H1 (cell line): Measurements from ENCODE around the gene BRSK2. TPM values are rescaled to one million over a fixed set of nuclear protein-coding genes. Genes with fewer than 3 reads are reported as not detected.

Experiments used
- CBX5 ChIP-seq: fragments of 300-800, 300-1000 bp; sonication (generic); IDR thresholded peaks from 2 replicates; pipeline ENCODE4 v1.7.1; 2016; ENCODE audit warnings: antibody characterized with exemption, low read length, low read depth
- SP1 ChIP-seq: IDR thresholded peaks from 2 replicates; pipeline ENCODE4 v1.6.1; 2011; ENCODE audit warnings: low read depth, low read length
- TAF1 ChIP-seq: IDR thresholded peaks from 2 replicates; pipeline ENCODE4 v1.6.1; 2011; ENCODE audit warnings: mild to moderate bottlenecking, low read depth, low read length
- TAF7 ChIP-seq: optimal IDR thresholded peaks from 2 replicates; pipeline ENCODE3; 2011; ENCODE audit warnings: low read depth, mild to moderate bottlenecking, inconsistent platforms, low read length, moderate library complexity, borderline replicate concordance
- polyA plus RNA-seq, 7 experiments: library from polyadenylated mRNA; depleted of rRNA in 3 of 7; stranded (reverse) in 5 of 7; unstranded in 2 of 7; fragments of >200 nt in 5 of 7; fragments of 200-250 nt in 2 of 7; gene quantifications; 1 replicate in 5 of 7; 2 replicates in 1 of 7; 4 replicates in 1 of 7; pipeline versions ENCODE4 v1.2.1 to v1.2.3, GENCODE V29; 2011 to 2013; ENCODE audit warnings: missing spikeins in 2 of 7, mixed read lengths in 2 of 7
- total RNA-seq: library from RNA; stranded (reverse); fragmentation: NEBNext Ultra II Directional; extraction: Animal tissue kit (Norgen Biotek cat#: 25700); gene quantifications from 2 replicates; pipeline ENCODE4 v1.2.1, GENCODE V29; 2021
- TF ChIP-seq, protein P1 (sequence below): fragments of 300-600 bp; sonication (generic); IDR thresholded peaks from 2 replicates; pipeline ENCODE4 v1.7.1; 2012; ENCODE audit warnings: low read length, moderate library complexity, mild to moderate bottlenecking, inconsistent platforms; ENCODE audit not compliant: insufficient replicate concordance

Gene BRSK2
- total and polyA plus RNA-seq, 2 of the 8 experiments (the other 6 are each of a cell fraction or from before 2014, with no cell fraction given): 17.3 to 27.1 TPM

DNA sequence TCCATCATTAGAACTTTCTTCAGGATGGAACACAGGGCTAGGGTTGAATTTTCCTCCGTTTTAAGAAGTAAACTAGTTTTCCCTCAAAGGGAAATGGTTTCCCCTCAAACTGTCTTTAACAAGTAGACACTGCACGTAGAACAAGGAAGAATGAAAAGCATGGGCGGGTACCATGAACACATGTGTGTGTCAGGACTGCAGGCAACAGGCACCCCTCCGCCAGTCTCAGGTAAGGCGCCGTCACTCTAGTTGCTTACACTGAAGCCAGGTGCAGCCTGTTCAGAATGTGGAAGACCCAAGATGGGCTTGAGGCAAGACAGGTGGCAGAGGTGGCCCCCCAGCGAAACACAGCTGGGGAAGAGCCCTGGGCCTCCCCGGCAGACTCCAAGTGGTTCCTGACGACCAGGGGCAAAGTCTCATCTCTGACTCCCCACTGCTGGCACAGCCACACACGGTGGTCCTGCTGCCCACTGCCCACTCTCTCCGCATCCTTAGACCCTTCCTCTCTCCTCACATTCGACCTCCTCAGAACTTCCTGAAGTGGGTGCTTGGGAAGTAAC, 122.3 kb downstream of the BRSK2 start (continued):
- TF ChIP-seq, protein P1, sequence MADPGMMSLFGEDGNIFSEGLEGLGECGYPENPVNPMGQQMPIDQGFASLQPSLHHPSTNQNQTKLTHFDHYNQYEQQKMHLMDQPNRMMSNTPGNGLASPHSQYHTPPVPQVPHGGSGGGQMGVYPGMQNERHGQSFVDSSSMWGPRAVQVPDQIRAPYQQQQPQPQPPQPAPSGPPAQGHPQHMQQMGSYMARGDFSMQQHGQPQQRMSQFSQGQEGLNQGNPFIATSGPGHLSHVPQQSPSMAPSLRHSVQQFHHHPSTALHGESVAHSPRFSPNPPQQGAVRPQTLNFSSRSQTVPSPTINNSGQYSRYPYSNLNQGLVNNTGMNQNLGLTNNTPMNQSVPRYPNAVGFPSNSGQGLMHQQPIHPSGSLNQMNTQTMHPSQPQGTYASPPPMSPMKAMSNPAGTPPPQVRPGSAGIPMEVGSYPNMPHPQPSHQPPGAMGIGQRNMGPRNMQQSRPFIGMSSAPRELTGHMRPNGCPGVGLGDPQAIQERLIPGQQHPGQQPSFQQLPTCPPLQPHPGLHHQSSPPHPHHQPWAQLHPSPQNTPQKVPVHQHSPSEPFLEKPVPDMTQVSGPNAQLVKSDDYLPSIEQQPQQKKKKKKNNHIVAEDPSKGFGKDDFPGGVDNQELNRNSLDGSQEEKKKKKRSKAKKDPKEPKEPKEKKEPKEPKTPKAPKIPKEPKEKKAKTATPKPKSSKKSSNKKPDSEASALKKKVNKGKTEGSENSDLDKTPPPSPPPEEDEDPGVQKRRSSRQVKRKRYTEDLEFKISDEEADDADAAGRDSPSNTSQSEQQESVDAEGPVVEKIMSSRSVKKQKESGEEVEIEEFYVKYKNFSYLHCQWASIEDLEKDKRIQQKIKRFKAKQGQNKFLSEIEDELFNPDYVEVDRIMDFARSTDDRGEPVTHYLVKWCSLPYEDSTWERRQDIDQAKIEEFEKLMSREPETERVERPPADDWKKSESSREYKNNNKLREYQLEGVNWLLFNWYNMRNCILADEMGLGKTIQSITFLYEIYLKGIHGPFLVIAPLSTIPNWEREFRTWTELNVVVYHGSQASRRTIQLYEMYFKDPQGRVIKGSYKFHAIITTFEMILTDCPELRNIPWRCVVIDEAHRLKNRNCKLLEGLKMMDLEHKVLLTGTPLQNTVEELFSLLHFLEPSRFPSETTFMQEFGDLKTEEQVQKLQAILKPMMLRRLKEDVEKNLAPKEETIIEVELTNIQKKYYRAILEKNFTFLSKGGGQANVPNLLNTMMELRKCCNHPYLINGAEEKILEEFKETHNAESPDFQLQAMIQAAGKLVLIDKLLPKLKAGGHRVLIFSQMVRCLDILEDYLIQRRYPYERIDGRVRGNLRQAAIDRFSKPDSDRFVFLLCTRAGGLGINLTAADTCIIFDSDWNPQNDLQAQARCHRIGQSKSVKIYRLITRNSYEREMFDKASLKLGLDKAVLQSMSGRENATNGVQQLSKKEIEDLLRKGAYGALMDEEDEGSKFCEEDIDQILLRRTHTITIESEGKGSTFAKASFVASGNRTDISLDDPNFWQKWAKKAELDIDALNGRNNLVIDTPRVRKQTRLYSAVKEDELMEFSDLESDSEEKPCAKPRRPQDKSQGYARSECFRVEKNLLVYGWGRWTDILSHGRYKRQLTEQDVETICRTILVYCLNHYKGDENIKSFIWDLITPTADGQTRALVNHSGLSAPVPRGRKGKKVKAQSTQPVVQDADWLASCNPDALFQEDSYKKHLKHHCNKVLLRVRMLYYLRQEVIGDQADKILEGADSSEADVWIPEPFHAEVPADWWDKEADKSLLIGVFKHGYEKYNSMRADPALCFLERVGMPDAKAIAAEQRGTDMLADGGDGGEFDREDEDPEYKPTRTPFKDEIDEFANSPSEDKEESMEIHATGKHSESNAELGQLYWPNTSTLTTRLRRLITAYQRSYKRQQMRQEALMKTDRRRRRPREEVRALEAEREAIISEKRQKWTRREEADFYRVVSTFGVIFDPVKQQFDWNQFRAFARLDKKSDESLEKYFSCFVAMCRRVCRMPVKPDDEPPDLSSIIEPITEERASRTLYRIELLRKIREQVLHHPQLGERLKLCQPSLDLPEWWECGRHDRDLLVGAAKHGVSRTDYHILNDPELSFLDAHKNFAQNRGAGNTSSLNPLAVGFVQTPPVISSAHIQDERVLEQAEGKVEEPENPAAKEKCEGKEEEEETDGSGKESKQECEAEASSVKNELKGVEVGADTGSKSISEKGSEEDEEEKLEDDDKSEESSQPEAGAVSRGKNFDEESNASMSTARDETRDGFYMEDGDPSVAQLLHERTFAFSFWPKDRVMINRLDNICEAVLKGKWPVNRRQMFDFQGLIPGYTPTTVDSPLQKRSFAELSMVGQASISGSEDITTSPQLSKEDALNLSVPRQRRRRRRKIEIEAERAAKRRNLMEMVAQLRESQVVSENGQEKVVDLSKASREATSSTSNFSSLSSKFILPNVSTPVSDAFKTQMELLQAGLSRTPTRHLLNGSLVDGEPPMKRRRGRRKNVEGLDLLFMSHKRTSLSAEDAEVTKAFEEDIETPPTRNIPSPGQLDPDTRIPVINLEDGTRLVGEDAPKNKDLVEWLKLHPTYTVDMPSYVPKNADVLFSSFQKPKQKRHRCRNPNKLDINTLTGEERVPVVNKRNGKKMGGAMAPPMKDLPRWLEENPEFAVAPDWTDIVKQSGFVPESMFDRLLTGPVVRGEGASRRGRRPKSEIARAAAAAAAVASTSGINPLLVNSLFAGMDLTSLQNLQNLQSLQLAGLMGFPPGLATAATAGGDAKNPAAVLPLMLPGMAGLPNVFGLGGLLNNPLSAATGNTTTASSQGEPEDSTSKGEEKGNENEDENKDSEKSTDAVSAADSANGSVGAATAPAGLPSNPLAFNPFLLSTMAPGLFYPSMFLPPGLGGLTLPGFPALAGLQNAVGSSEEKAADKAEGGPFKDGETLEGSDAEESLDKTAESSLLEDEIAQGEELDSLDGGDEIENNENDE: no peak
- no peak for TF ChIP-seq SP1
- TF ChIP-seq TAF1: no peak
- TF ChIP-seq CBX5: no peak
- TF ChIP-seq TAF7: no peak
